ENCODE data around the gene DTNB.

Gene DTNB

DNA sequence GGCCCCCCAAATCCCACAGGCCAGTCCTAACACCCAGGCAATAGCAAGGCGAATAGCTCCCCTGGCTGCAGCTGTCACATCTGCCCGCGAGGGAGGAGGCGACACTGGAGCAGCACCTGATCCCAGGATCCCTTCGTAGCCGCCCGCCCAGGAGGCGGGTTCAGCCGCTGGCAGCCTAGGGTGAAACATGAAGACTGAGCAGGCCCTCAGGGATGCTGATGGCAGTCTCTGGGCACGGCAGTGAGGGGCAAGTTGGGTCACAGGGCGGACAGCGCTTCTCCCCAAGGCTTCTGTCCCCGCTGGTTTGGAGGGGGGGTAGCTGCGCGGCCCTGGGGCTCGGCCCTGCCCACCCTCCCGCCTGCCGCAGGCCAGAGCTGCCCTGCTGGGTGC is 333.6 kb downstream of the DTNB start:
- Histone ChIP-seq H3K27ac (replicated peaks) (no peak overlapping the region), H3K27me3 (ENCODE audit: insufficient read depth, poor library complexity, severe bottlenecking) (no peaks in the 10 kb centered on the region), H3K4me3 (replicated peaks; ENCODE audit: insufficient read depth, low read length) (no peak overlapping the region)
- TF ChIP-seq GABPA (IDR thresholded peaks at IDR 0.05; ENCODE audit: low read depth) (no peak), SPI1 (IDR thresholded peaks at IDR 0.05; ENCODE audit: borderline replicate concordance, low read depth) (no peak), POLR2AphosphoS5 (IDR thresholded peaks at IDR 0.05; ENCODE audit: low read depth) (no peak)
- TF ChIP-seq, protein P1, sequence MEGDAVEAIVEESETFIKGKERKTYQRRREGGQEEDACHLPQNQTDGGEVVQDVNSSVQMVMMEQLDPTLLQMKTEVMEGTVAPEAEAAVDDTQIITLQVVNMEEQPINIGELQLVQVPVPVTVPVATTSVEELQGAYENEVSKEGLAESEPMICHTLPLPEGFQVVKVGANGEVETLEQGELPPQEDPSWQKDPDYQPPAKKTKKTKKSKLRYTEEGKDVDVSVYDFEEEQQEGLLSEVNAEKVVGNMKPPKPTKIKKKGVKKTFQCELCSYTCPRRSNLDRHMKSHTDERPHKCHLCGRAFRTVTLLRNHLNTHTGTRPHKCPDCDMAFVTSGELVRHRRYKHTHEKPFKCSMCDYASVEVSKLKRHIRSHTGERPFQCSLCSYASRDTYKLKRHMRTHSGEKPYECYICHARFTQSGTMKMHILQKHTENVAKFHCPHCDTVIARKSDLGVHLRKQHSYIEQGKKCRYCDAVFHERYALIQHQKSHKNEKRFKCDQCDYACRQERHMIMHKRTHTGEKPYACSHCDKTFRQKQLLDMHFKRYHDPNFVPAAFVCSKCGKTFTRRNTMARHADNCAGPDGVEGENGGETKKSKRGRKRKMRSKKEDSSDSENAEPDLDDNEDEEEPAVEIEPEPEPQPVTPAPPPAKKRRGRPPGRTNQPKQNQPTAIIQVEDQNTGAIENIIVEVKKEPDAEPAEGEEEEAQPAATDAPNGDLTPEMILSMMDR (IDR thresholded peaks at IDR 0.05; ENCODE audit: insufficient read depth, low read length) = no peak
- TF ChIP-seq, protein P2, sequence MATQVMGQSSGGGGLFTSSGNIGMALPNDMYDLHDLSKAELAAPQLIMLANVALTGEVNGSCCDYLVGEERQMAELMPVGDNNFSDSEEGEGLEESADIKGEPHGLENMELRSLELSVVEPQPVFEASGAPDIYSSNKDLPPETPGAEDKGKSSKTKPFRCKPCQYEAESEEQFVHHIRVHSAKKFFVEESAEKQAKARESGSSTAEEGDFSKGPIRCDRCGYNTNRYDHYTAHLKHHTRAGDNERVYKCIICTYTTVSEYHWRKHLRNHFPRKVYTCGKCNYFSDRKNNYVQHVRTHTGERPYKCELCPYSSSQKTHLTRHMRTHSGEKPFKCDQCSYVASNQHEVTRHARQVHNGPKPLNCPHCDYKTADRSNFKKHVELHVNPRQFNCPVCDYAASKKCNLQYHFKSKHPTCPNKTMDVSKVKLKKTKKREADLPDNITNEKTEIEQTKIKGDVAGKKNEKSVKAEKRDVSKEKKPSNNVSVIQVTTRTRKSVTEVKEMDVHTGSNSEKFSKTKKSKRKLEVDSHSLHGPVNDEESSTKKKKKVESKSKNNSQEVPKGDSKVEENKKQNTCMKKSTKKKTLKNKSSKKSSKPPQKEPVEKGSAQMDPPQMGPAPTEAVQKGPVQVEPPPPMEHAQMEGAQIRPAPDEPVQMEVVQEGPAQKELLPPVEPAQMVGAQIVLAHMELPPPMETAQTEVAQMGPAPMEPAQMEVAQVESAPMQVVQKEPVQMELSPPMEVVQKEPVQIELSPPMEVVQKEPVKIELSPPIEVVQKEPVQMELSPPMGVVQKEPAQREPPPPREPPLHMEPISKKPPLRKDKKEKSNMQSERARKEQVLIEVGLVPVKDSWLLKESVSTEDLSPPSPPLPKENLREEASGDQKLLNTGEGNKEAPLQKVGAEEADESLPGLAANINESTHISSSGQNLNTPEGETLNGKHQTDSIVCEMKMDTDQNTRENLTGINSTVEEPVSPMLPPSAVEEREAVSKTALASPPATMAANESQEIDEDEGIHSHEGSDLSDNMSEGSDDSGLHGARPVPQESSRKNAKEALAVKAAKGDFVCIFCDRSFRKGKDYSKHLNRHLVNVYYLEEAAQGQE (IDR thresholded peaks at IDR 0.05; ENCODE audit: insufficient replicate concordance, low read depth) = no peak
- no peak for DNase-seq (ENCODE audit: low read depth in 1 of 2, low spot score in 1 of 2)

DNA sequence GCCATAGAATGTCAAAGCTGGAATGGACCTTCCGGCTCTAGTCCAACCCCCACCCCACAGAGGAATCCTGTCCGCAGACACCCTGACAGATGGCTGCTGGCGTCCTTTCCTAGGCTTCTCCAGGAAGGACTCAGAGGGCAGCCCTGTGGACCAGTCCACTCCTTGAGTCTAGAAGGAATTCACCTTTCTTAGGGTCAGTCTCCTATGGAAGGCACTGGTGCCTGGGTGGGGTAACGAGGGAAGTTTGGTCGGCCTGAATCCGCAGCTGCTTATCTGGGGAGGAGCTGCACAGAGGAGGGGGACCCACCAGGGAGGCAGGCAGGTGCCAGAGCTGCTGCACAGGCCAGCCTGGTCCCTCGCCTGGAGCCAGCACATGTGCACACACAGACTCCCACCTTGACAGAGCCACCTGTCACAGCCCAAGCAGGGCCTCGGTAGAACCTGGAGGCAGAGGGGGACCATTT is 334.1 kb downstream of the DTNB start:
- TF ChIP-seq SPI1 (IDR thresholded peaks at IDR 0.05; ENCODE audit: borderline replicate concordance, low read depth) = no peak
- no peak for TF ChIP-seq POLR2AphosphoS5 (IDR thresholded peaks at IDR 0.05; ENCODE audit: low read depth)
- TF ChIP-seq, protein P2 (IDR thresholded peaks at IDR 0.05; ENCODE audit: insufficient replicate concordance, low read depth) = no peak
- DNase-seq (ENCODE audit: low read depth in 1 of 2, low spot score in 1 of 2) = no peak
- H3K27ac ChIP-seq (replicated peaks) = no peak overlapping the region
- H3K27me3 ChIP-seq (ENCODE audit: insufficient read depth, poor library complexity, severe bottlenecking) = no peaks in the 10 kb centered on the region
- H3K4me3 ChIP-seq (replicated peaks; ENCODE audit: insufficient read depth, low read length) = no peak overlapping the region

DNA sequence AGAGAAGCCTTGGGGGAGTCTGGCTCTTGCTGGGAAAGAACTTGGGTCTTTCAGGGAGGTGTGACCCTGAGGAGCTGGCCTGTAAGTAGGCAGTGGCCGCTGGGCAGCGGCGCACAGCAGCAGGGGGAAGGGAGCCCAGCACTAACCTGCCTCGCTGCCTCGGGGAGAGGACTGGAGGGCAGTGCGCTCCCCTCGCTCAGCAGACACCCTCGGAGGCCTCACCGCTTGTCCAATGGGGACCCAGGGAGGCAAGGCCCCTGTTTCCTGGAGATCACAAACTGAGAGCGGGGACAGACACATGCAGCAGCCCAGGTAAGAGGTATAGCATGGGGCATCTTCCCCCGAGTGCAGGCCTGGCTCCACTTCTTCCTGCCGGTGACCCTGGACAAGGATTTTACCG is 335.0 kb downstream of the DTNB start:
- TF ChIP-seq POLR2AphosphoS5 (IDR thresholded peaks at IDR 0.05; ENCODE audit: low read depth) (no peak), SPI1 (IDR thresholded peaks at IDR 0.05; ENCODE audit: borderline replicate concordance, low read depth) (no peak), GABPA (IDR thresholded peaks at IDR 0.05; ENCODE audit: low read depth) (no peak)
- TF ChIP-seq, protein P1 (IDR thresholded peaks at IDR 0.05; ENCODE audit: insufficient read depth, low read length) = no peak
- TF ChIP-seq, protein P2 (IDR thresholded peaks at IDR 0.05; ENCODE audit: insufficient replicate concordance, low read depth) = no peak

More for the DNA sequence above, 335.0 kb downstream of the DTNB start:
- Histone ChIP-seq H3K4me3 (replicated peaks; ENCODE audit: insufficient read depth, low read length) (no peak overlapping the region), H3K27ac (replicated peaks) (no peak overlapping the region), H3K27me3 (ENCODE audit: insufficient read depth, poor library complexity, severe bottlenecking) (no peaks in the 10 kb centered on the region)
- no peak for DNase-seq (ENCODE audit: low read depth in 1 of 2, low spot score in 1 of 2)
